Measurements from ENCODE around the gene CFAP91.

CFAP91 gene

GRCh38 chr3:119702530-119703527, at the start of gene CFAP91:
TSS of gene CFAP91 (plus strand) at chr3:119703022. CDS start at chr3:119703099, 77 bp downstream.
- DNase-seq: peak; percentile 97

- DNase-seq: no peak
These were observed 48.9 kb upstream of the CFAP91 start for GRCh38 chr3:119653876-119654275.

- no peak for DNase-seq
These were observed 44.7 kb upstream of the CFAP91 start for GRCh38 chr3:119657887-119658702.

DNA sequence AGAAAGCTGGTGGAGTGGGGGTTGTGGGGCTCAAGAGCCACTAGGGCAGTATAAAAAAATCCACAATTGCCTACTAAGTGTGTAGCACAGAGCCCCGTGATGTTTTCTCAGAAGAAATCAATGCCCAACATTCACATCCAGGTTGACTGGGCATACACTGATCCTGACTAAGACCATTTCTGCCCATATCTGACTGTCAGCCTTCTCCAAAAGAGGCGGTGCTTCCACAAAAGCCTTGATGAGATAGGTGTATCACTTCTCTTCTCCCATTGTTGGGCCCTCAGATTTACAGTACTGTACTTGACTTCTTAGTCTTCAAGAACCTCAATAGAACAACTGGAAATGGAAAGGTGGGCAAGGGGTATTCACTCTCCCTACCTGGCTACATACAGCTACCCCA, 43.8 kb upstream of the CFAP91 start:
- no peak for DNase-seq

DNA sequence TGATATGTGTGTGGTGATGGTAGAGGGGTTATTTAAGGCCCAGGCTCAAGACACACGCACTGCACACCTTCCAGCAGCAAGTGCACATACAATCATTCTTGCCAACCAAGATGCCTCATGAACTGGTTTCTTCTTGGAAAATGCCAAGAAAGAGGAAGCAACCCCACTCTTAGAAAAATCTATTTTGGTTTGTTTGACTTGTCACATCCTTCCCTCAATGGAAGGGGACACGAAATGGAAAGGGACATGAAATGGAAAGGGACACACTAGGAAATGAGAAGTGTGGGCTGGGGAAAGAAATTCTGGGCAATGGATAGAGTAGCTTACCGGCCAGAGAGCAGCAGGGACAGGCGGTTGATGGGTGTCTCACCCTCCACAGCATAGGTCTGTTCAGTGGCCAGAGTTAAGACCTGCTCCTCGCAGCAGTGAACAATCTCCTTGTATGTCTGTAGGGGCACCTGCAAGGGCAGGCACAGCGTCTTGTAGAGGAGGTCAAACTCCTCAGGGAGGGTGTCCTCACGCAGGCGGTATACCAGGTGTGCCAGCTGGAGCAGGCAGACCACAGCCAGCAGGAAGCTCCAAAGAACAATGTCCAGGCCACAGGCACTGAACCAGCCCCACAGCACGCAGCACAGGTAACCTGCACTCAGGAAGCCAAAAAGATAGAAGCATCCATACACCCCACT, 43.1 kb upstream of the CFAP91 start:
- DNase-seq: no peak

DNA sequence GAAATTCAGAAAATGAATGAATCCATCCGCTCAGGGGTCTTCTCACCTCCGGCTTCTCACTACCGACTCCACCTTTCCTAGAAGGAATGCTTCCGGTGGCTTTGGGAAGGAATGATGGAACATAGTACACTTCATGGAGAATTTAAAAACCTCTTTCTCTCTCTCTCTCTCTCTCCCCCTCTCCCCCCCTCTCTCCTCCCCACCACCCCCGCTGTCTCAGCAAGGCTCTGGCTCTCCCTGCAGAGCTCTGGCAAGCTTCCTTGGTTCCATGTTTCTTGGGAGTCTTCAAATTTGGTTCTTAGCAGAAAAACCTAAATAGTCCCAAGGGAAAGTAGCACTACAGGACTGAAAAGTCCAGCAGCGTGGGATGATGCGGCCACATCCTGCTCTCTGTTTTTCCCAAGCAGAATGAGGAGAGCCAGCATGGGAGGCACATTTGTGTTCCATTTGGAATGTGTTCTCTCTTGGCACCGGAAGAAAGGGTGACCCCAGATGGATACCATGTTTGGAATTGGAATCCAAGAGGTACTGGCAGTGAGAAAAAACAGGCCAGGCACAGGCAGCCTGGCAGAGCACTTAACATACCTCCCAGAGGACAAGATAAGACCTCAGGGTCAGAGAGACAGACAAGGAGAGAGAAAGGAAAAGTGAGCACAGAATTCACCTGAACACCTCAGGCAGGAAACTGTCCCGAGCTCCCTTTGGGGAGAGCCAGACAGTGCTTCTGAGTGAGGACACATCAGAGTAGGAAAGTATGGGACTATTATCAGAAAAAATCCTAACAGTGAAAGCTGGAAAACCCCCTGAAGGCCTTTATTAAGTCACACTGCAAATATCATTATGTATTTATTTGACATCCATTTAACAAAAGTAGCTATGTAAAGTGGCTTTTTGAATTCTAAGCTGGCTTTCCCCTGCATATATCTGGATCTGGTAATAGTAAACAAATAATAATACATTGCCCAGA, 42.1 kb upstream of the CFAP91 start, which contains the start of gene POPDC2:
Gene POPDC2 (minus strand): TSS at position 116 of the 967 bp plus-strand sequence. CDS start 166 bp downstream, outside the sequence.
- no peak for DNase-seq

GRCh38 chr3:119662604-119663373, 40.0 kb upstream of the CFAP91 start:
- DNase-seq: no peak

GRCh38 chr3:119663885-119664284, 38.9 kb upstream of the CFAP91 start:
- no peak for DNase-seq

GRCh38 chr3:119664370-119664769, 38.5 kb upstream of the CFAP91 start:
- no peak for DNase-seq

- DNase-seq: peak; percentile 7
These were observed 37.9 kb upstream of the CFAP91 start for GRCh38 chr3:119664850-119665379.

DNA sequence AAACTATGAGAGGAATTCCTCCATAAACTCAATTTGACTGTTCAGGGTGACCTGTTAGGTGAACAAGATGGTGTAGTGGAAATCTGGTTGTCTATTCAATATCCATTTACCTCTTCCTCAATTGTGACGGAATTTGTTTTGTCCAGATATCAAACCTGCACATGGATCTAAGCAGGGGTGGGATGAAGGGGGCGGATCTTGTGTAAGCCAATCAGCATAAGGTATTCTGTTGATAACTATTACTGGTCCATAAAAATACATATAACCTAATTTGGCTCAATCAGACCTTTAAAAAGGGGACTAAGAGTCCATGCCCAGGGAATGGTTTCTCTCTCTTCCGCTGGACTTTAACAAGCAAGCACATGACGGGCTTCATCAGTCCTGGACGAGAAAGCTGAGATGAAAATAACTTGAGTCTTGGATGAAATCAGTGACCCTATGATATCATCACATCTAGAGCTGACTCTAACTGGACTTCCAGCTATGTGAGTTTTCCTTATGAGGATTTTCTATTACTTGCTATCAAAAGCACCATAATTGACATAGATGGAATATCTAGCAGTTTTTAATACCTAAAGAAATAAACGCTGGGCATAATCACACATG, 36.8 kb upstream of the CFAP91 start:
- DNase-seq: no peak

- no peak for DNase-seq
These were observed 32.8 kb upstream of the CFAP91 start for GRCh38 chr3:119669906-119670570.

DNA sequence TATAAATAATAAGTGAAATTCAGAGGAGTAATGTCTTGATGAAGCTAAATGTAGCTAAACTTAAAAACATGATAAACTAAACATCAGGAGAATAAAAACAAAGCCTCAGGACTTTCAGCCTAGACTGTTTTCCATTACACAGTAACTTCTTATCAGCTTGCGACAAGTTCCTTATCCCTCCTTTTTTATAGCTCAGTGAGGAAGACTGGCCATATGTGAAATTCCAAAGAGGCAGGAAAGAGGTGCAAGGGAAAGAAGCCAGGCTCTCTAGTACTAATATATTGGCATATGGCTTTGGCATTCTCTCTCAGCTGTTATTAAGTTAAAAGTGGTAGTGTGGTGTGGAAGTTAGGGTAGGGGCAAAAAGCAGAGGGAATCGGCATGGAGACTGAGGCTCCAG, 30.0 kb upstream of the CFAP91 start:
- no peak for DNase-seq

DNA sequence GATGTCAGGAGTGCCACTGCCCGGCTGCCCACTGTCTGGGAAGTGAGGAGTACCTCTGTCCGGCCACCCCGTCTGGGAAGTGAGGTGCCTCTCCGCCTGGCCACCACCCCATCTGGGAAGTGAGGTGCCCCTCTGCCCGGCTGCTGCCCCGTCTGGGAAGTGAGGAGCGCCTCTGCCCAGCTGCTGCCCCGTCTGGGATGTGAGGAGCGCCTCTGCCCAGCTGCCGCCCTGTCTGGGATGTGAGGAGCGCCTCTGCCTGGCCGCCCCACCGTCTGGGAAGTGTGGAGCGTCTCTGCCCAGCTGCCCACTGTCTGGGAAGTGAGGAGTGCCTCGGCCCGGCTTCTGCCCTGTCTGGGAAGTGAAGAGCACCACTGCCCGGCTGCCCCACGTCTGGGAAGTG, 28.9 kb upstream of the CFAP91 start:
- no peak for DNase-seq

GRCh38 chr3:119675188-119675874, 27.5 kb upstream of the CFAP91 start:
- no peak for DNase-seq

DNA sequence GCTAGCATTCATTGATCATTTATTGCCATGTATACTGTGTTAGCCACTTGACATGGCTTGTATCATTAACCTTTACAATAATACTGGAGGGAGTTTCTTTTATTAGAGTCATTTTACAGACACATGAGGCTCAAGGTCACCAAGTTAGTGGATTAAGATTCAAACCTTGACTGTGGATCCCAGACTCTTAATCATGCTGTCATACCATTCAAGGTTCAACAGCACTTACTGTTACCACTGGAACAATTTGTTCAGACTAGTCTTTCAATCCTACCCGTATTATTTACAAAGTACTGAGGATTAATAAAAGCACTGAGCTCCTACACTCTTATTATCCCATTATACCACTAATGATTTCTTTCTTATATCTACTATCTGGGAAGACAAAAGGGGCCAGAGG, 26.8 kb upstream of the CFAP91 start:
- no peak for DNase-seq

- peak; percentile 97 for DNase-seq
These were observed 25.8 kb upstream of the CFAP91 start, which contains the start of gene COX17 for GRCh38 chr3:119676771-119677640. TSS of gene COX17 (minus strand) at chr3:119677406. CDS start at chr3:119677310, 96 bp downstream.

DNA sequence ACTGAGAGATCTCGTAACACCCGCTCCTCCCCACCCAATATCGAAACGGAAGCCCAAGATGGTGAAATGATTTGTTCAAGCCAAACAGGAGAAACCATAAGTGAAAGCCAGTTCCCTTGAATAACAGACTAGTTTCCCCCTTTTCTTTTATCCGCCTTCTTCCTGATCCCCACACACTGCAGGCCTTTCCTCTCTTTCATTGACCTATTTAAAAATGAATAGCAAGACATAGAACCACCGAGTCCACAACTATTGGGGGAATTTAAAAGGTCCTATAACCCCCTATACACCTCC, 25.2 kb upstream of the CFAP91 start:
- DNase-seq: no peak
